Gastroesophageal sphincter (tissue), 4 donors: Measurements from ENCODE around the gene CCDC92. TPM values are rescaled to one million over a fixed set of nuclear protein-coding genes. Genes with fewer than 3 reads are reported as not detected.

Experiments
- ATAC-seq: fragments of 150-250 bp; one replicate; pipeline ENCODE4 v1.9.1; 2016; ENCODE audit warnings: mild to moderate bottlenecking, moderate library complexity
- H3K27ac ChIP-seq, 4 donors: fragments of 200-600 bp; sonication (generic) in 3 of 4; 1 replicate in 3 of 4; 2 replicates in 1 of 4; pipeline ENCODE4 v1.5.1; 2016 to 2019
- H3K27me3 ChIP-seq: fragments of 200-600 bp; sonication (generic); one replicate; pipeline ENCODE4 v1.5.1; 2019
- H3K36me3 ChIP-seq, 2 donors: fragments of 200-600 bp; sonication (generic); one replicate each; pipeline ENCODE4 v1.5.1; 2019; ENCODE audit warnings: control low read depth in 1 of 2
- H3K4me1 ChIP-seq, 3 donors: fragments of 200-600 bp; sonication (generic); 1 replicate in 2 of 3; 2 replicates in 1 of 3; pipeline ENCODE4 v1.5.1; 2016 to 2019; ENCODE audit warnings: control low read depth in 2 of 3
- H3K4me3 ChIP-seq, 2 donors: fragments of 200-600 bp; sonication (generic); one replicate each; pipeline ENCODE4 v1.5.1; 2019; ENCODE audit warnings: mild to moderate bottlenecking in 1 of 2, moderate library complexity in 1 of 2
- H3K9me3 ChIP-seq, 3 donors: fragments of 200-600 bp; sonication (generic); one replicate each; pipeline ENCODE4 v1.5.1; 2017 to 2019; ENCODE audit warnings: control low read depth in 2 of 3
- CTCF ChIP-seq, 4 experiments: fragments of 200-600 bp in 2 of 4; fragments of 450-650 bp in 2 of 4; sonication (generic) in 1 of 4; IDR thresholded peaks; one replicate each; pipeline ENCODE4 v1.5.1; 2017 to 2019; ENCODE audit warnings: antibody characterized with exemption in 4 of 4, mild to moderate bottlenecking in 2 of 4, moderate library complexity in 2 of 4
- EP300 ChIP-seq: sonication (generic); formaldehyde crosslinking; IDR thresholded peaks from one replicate; pipeline ENCODE4 v1.6.1; 2017; ENCODE audit warnings: antibody characterized with exemption, mild to moderate bottlenecking
- POLR2A ChIP-seq, 2 donors: fragments of 450-650 bp; IDR thresholded peaks; one replicate each; pipeline ENCODE4 v1.6.1; 2017; ENCODE audit warnings: antibody characterized with exemption in 2 of 2, mild to moderate bottlenecking in 2 of 2, moderate library complexity in 1 of 2
- POLR2AphosphoS5 ChIP-seq: sonication (generic); formaldehyde crosslinking; IDR thresholded peaks from one replicate; pipeline ENCODE4 v1.6.1; 2017; ENCODE audit warnings: antibody characterized with exemption
- WGBS, 2 donors: methylation state at CpG; one replicate each; pipeline ENCODE4 v1.1.5; 2018; ENCODE audit warnings: low coverage in 1 of 2; 5-methylcytosine and 5-hydroxymethylcytosine counted together
- total RNA-seq, 4 donors: library from RNA; depleted of rRNA; stranded (reverse); fragments of >200 nt; gene quantifications; one replicate each; pipeline ENCODE4 v1.1.0, GENCODE V29; 2016

The CCDC92 gene
- total RNA-seq, 4 donors from 2014 or later, result 26.2 to 74.3 (median 34.2) TPM

- peaks cover 0 to 7% (median 0%) of the 10 kb centered on the region in 3 donors for H3K4me1 ChIP-seq
- H3K27me3 ChIP-seq, result no peaks in the 10 kb centered on the region
- no peak overlapping the region for H3K4me3 ChIP-seq
- H3K27ac ChIP-seq, result no peak overlapping the region
- H3K36me3 ChIP-seq, result peaks cover 3 to 51% of the 10 kb centered on the region in 2 donors
- H3K9me3 ChIP-seq, result no peaks in the 10 kb centered on the region
- WGBS, 2 donors, result 76 to 84% methylated on average over 4 to 8 of the region's 8 CpGs
- TF ChIP-seq POLR2A (IDR thresholded peaks at IDR 0.05) (no peak), POLR2AphosphoS5 (no peak), EP300 (no peak), CTCF (IDR thresholded peaks at IDR 0.05) (no peak)
- no peak for ATAC-seq
Measured at GRCh38 chr12:124011435-124012115, 38.9 kb upstream of the CCDC92 start.

GRCh38 chr12:124010687-124011086 lies 38.1 kb upstream of the CCDC92 start:
- H3K9me3 ChIP-seq, result no peaks in the 10 kb centered on the region
- no peak for ATAC-seq
- peaks cover 0 to 7% (median 0%) of the 10 kb centered on the region in 3 donors for H3K4me1 ChIP-seq
- H3K27me3 ChIP-seq, result no peaks in the 10 kb centered on the region
- H3K4me3 ChIP-seq, result no peak overlapping the region
- WGBS, 2 donors, result 63 to 79% methylated on average over 2 to 3 of the region's 3 CpGs
- no peak overlapping the region for H3K27ac ChIP-seq
- H3K36me3 ChIP-seq, result peaks cover 3 to 58% of the 10 kb centered on the region in 2 donors
- TF ChIP-seq POLR2A (IDR thresholded peaks at IDR 0.05) (no peak), EP300 (no peak), POLR2AphosphoS5 (no peak), CTCF (IDR thresholded peaks at IDR 0.05) (no peak)

GRCh38 chr12:124009781-124010180 lies 37.1 kb upstream of the CCDC92 start:
- 87 to 92% methylated on average over 6 of the region's 6 CpGs for WGBS, 2 donors
- ATAC-seq, result no peak

GRCh38 chr12:124008595-124008994 lies 36.0 kb upstream of the CCDC92 start:
- Histone ChIP-seq H3K4me1 (peaks cover 0 to 18% (median 0%) of the 10 kb centered on the region in 3 donors), H3K27ac (no peak overlapping the region), H3K36me3 (peaks cover 3 to 69% of the 10 kb centered on the region in 2 donors), H3K9me3 (no peaks in the 10 kb centered on the region), H3K27me3 (no peaks in the 10 kb centered on the region), H3K4me3 (no peak overlapping the region)
- TF ChIP-seq POLR2AphosphoS5 (no peak), EP300 (no peak), CTCF (IDR thresholded peaks at IDR 0.05) (no peak), POLR2A (IDR thresholded peaks at IDR 0.05) (no peak)
- 63 to 86% methylated on average over 3 of the region's 3 CpGs for WGBS, 2 donors
- no peak for ATAC-seq

More at GRCh38 chr12:124009781-124010180, 37.1 kb upstream of the CCDC92 start:
- Histone ChIP-seq H3K27me3 (no peaks in the 10 kb centered on the region), H3K4me3 (no peak overlapping the region), H3K9me3 (no peaks in the 10 kb centered on the region), H3K36me3 (peaks cover 3 to 65% of the 10 kb centered on the region in 2 donors), H3K4me1 (peaks cover 0 to 10% (median 0%) of the 10 kb centered on the region in 3 donors), H3K27ac (no peak overlapping the region)
- TF ChIP-seq CTCF (IDR thresholded peaks at IDR 0.05) (no peak), POLR2AphosphoS5 (no peak), EP300 (no peak), POLR2A (IDR thresholded peaks at IDR 0.05) (no peak)
